ENCODE results near the gene EDC4. TPM values are rescaled to one million over a fixed set of nuclear protein-coding genes. Genes with fewer than 3 reads are reported as not detected.
A peak's percentile ranks its signal among the peaks of the same experiment; 100 is the strongest.

EDC4 gene
- total RNA-seq, 2 experiments from 2014 or later: 134 to 145 TPM

- Mint-ChIP-seq H3K4me1 (ENCODE audit: low read depth) (no peaks in the 10 kb centered on the region), H3K27ac (no peak overlapping the region), H3K9me3 (no peaks in the 10 kb centered on the region), H3K27me3 (no peaks in the 10 kb centered on the region), H3K4me3 (no peak overlapping the region), H3K36me3 (ENCODE audit: low read depth) (peaks cover 33% of the 10 kb centered on the region)
- H3K36me3 ChIP-seq (ENCODE audit: insufficient read depth, low read length): peaks cover 60% of the 10 kb centered on the region
- H3K27ac ChIP-seq (ENCODE audit: low read depth in 1 of 2, low read length in 2 of 2): no peak overlapping the region
- intact Hi-C loops (cut with DNase I, micrococcal nuclease): loop anchor here in 1 of 2 experiments (1.0 kb wide), 1 partner anchor 49 kb away; no protein-coding TSS in a partner anchor
- H3K4me3 ChIP-seq (ENCODE audit: low read length): no peak overlapping the region
- ATAC-seq (ENCODE audit: poor library complexity) (peak; percentile 63), DNase-seq (peak in 5 of 14 experiments; percentile 19 to 59 (median 33))
- POLR2A ChIA-PET: interaction anchor here (0.7 kb wide), 1 partner anchor 49 kb away, joined by 5 read pairs; no protein-coding TSS in a partner anchor
- TF ChIP-seq CTCF (IDR thresholded peaks at IDR 0.05): peak; percentile 21
- CTCF ChIA-PET: interaction anchor here (4.4 kb wide), 1 partner anchor 49 kb away, joined by 21 read pairs; no protein-coding TSS in a partner anchor
- no peaks in the 10 kb centered on the region for H3K9me3 ChIP-seq (ENCODE audit: control insufficient read depth in 1 of 2, insufficient read depth in 1 of 2, low read length in 2 of 2)
- no peaks in the 10 kb centered on the region for H3K27me3 ChIP-seq (ENCODE audit: control insufficient read depth in 1 of 2, insufficient read depth in 2 of 2, low read length in 2 of 2)
- H3K4me1 ChIP-seq (ENCODE audit: insufficient read depth, low read length): no peaks in the 10 kb centered on the region
These were observed 7.5 kb upstream of the EDC4 start for GRCh38 chr16:67865318-67865717.

- Mint-ChIP-seq H3K27ac (no peak overlapping the region), H3K4me1 (ENCODE audit: low read depth) (peaks cover 8% of the 10 kb centered on the region)
These were observed 4.6 kb upstream of the EDC4 start for GRCh38 chr16:67868290-67868689.

GRCh38 chr16:67869653-67870052, 3.2 kb upstream of the EDC4 start:
- H3K27me3 Mint-ChIP-seq: no peaks in the 10 kb centered on the region
- TF ChIP-seq CTCF (IDR thresholded peaks at IDR 0.05): no peak
- no peak overlapping the region for H3K27ac Mint-ChIP-seq
- intact Hi-C loops (cut with DNase I, micrococcal nuclease): loop anchor here in 1 of 2 experiments (5.0 kb wide), 1 partner anchor 37 kb away; no protein-coding TSS in a partner anchor
- no peaks in the 10 kb centered on the region for H3K27me3 ChIP-seq (ENCODE audit: control insufficient read depth in 1 of 2, insufficient read depth in 2 of 2, low read length in 2 of 2)
- no peak overlapping the region for H3K4me3 Mint-ChIP-seq
- peaks cover 22% of the 10 kb centered on the region for H3K4me1 Mint-ChIP-seq (ENCODE audit: low read depth)
- no peak overlapping the region for H3K27ac ChIP-seq (ENCODE audit: low read depth in 1 of 2, low read length in 2 of 2)
- H3K4me1 ChIP-seq (ENCODE audit: insufficient read depth, low read length): peaks cover 25% of the 10 kb centered on the region
- H3K9me3 Mint-ChIP-seq: no peaks in the 10 kb centered on the region
- no peak overlapping the region for H3K4me3 ChIP-seq (ENCODE audit: low read length)
- no peaks in the 10 kb centered on the region for H3K9me3 ChIP-seq (ENCODE audit: control insufficient read depth in 1 of 2, insufficient read depth in 1 of 2, low read length in 2 of 2)
- ChIA-PET POLR2A (interaction anchor here (0.6 kb wide), 1 partner anchor 258 kb away, joined by 3 read pairs; no protein-coding TSS in a partner anchor), CTCF (interaction anchor here (1.2 kb wide), 1 partner anchor 53 kb away, joined by 8 read pairs; no protein-coding TSS in a partner anchor)
- ATAC-seq (ENCODE audit: poor library complexity) (no peak), DNase-seq (no peak)
- H3K36me3 Mint-ChIP-seq (ENCODE audit: low read depth): peaks cover 49% of the 10 kb centered on the region
- H3K36me3 ChIP-seq (ENCODE audit: insufficient read depth, low read length): peaks cover 44% of the 10 kb centered on the region

More at GRCh38 chr16:67868290-67868689, 4.6 kb upstream of the EDC4 start:
- H3K27me3 Mint-ChIP-seq: no peaks in the 10 kb centered on the region
- no peak overlapping the region for H3K27ac ChIP-seq (ENCODE audit: low read depth in 1 of 2, low read length in 2 of 2)
- H3K9me3 Mint-ChIP-seq: no peaks in the 10 kb centered on the region
- H3K4me3 Mint-ChIP-seq: no peak overlapping the region
- H3K4me1 ChIP-seq (ENCODE audit: insufficient read depth, low read length): peaks cover 11% of the 10 kb centered on the region
- DNase-seq (no peak), ATAC-seq (ENCODE audit: poor library complexity) (no peak)
- ChIA-PET CTCF (interaction anchor here (0.9 kb wide), 1 partner anchor 16 kb away, joined by 3 read pairs; the partner anchor contains the start of gene NRN1L), POLR2A (no interaction called here)
- H3K36me3 ChIP-seq (ENCODE audit: insufficient read depth, low read length): peaks cover 44% of the 10 kb centered on the region
- H3K4me3 ChIP-seq (ENCODE audit: low read length): no peak overlapping the region
- no peak for TF ChIP-seq CTCF (IDR thresholded peaks at IDR 0.05)
- no peaks in the 10 kb centered on the region for H3K9me3 ChIP-seq (ENCODE audit: control insufficient read depth in 1 of 2, insufficient read depth in 1 of 2, low read length in 2 of 2)
- H3K36me3 Mint-ChIP-seq (ENCODE audit: low read depth): peaks cover 37% of the 10 kb centered on the region
- intact Hi-C loops (cut with DNase I, micrococcal nuclease): no loop called here
- no peaks in the 10 kb centered on the region for H3K27me3 ChIP-seq (ENCODE audit: control insufficient read depth in 1 of 2, insufficient read depth in 2 of 2, low read length in 2 of 2)
